ENCODE data around the gene KNTC1.
"Not testable (repeated sequence)": the region's sequence is repeated elsewhere in the genome, so short reads cannot be mapped to it uniquely, and the experiment has no call there.

Gene KNTC1, protein sequence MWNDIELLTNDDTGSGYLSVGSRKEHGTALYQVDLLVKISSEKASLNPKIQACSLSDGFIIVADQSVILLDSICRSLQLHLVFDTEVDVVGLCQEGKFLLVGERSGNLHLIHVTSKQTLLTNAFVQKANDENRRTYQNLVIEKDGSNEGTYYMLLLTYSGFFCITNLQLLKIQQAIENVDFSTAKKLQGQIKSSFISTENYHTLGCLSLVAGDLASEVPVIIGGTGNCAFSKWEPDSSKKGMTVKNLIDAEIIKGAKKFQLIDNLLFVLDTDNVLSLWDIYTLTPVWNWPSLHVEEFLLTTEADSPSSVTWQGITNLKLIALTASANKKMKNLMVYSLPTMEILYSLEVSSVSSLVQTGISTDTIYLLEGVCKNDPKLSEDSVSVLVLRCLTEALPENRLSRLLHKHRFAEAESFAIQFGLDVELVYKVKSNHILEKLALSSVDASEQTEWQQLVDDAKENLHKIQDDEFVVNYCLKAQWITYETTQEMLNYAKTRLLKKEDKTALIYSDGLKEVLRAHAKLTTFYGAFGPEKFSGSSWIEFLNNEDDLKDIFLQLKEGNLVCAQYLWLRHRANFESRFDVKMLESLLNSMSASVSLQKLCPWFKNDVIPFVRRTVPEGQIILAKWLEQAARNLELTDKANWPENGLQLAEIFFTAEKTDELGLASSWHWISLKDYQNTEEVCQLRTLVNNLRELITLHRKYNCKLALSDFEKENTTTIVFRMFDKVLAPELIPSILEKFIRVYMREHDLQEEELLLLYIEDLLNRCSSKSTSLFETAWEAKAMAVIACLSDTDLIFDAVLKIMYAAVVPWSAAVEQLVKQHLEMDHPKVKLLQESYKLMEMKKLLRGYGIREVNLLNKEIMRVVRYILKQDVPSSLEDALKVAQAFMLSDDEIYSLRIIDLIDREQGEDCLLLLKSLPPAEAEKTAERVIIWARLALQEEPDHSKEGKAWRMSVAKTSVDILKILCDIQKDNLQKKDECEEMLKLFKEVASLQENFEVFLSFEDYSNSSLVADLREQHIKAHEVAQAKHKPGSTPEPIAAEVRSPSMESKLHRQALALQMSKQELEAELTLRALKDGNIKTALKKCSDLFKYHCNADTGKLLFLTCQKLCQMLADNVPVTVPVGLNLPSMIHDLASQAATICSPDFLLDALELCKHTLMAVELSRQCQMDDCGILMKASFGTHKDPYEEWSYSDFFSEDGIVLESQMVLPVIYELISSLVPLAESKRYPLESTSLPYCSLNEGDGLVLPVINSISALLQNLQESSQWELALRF (N-terminal part only)

DNA sequence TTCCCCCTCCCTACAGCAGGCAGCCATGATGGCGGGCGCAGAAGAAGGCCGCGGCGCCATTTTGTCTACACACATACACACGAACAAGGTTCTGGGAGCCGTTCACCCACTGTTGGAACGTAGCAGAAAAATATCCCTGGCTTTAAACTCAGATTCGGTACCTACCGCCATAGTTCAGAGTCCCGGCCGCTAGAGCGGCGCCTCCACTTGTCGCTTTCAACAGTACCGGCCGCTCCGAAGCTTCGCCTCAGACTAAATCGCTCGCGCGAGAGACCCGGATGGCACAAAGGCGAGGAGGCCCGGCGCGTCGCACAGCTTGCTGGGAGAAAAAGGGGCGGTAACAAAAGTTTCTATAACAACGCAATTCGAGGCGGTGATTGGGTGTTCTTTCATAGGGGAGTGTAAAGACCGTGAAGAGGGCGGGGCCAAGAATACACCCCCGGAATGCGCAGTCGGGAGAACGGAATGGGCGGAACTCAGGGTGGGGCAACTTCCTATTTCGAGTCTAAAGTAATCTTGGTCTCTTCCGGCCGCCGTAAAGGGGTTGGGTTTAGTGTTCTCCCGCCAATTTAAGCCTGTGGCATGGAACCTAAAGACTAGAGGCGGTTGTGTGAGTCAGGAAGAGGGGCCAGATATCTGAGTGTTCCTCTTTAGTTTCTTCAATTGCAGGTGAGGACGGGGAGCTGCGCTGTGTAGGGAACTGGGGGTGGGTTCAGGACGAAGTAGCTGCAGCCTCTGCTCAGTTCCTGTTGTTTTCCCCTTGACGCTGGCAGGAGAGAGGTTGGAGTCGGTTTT lies at the start of gene KNTC1, which contains the start of gene RSRC2:
KNTC1 (plus strand) TSS at position 567 of the 795 bp plus-strand sequence. CDS start 2,815 bp downstream, outside the sequence.
RSRC2 (minus strand) TSS at position 254 of the 795 bp plus-strand sequence; CDS start at position 171, 83 bp downstream.
- peak; percentile 98 for DNase-seq

DNA sequence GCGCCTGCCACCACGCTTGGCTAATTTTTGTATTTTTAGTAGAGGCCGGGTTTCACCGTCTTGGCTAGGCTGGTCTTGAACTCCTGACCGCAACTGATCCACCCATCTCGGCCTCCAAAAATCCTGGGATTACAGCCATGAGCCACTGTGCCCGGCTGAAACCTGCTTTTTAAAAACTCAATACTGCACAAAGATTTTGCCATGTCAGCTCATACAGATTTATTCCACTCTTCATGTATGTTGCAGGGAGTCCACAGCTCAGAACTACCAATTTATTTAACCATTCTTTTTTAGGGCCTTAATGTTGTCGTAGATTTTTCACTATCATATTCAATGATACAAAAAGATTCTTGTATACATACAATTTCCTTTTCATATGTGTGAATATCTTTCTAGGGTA lies 46.3 kb upstream of the KNTC1 start:
- no peak for DNase-seq

DNA sequence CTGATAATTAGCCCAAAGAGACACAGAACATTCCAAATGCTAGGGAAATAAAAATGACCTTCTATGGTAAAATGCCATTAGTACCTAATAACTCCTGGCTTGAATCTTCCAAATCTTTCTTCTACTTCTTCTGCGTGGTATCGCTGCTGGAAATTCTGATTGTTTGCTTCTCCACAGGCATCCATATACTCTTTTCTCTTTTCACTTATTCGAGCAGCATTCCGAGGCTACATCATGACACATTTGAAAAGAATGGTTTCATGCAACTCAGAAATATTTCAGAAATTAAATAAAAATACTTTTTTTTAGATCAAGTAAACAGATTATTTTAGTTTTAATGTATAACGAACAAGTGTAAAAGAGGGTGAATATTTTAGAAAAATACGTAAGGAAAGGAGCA lies 45.2 kb upstream of the KNTC1 start:
- no peak for DNase-seq

DNA sequence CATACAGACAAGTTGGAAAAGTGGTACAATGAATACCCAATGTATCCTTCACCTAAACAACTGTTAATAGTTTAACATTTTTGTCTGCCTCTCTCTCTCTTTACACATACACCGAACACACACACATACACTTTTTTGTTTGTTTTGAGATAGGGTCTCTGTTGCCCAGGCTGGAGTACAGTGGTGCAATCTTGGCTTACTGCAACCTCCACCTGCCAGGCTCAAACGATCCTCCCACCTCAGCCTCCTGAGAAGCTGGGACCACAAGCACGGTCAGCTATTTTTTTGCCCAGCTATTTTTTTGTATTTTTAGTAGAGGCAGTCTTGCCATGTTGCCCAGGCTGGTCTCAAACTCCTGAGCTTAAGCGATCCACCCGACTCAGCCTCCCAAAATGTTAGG lies 43.1 kb upstream of the KNTC1 start:
- DNase-seq: no peak

DNA sequence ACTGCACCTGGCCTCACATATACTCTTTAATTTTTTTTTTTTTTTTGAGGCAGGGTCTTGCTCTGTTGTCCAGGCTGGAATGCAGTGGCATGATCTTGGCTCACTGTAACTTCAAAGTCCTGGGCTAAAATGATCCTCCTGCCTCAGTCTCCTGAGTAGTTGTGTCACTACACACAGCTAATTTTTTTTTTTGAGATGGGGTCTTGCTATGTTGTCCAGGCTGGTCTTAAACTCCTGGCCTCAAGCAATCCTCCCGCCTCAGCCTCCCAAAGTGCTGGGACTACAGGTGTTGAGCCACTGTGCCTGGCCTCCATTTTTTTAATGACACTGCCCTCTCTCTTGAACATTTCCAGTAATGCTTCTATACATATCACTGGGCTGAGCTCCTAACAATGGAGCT lies 42.7 kb upstream of the KNTC1 start:
- DNase-seq: not testable (repeated sequence)

DNA sequence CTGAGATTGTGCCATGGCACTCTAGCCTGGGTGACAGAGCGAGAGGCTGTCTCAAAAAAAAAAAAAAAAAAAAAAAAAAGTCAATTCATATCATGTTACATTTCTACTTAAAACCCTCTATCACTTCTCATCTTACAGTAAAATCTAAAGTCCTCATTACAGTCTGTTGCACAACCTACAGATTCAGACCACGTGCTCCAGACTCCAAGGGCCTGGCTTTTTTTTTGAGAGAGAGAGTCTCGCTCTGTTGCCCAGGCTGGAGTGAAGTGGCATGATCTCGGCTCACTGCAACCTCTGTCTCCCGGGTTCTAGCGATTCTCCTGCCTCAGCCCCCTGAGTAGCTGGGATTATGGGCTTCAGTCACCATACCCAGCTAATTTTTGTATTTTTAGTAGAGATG lies 40.7 kb upstream of the KNTC1 start:
- not testable (repeated sequence) for DNase-seq

- DNase-seq: no peak
Observed at GRCh38 chr12:122486805-122487426, 40.1 kb upstream of the KNTC1 start.

DNA sequence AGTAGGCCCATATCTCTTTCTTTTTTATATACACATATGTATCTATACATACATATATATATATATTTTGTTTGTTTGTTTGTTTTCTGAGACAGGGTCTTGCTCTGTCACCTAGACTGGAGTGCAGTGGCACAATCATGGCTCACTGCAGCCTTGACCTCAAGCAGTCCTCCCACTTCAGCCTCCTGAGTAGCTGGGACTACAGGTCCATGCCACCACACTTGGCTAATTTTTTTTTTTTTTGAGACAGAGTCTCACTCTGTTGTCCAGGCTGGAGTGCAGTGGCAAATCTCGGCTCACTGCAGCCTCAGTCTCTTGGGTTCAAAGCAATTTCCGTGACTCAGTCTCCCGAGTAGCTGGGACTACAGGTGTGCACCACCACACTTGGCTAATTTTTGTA lies 39.2 kb upstream of the KNTC1 start:
- DNase-seq: not testable (repeated sequence)

- no peak for DNase-seq
Observed at GRCh38 chr12:122489038-122489437, 38.0 kb upstream of the KNTC1 start.

GRCh38 chr12:122491991-122492390 lies 35.1 kb upstream of the KNTC1 start:
- no peak for DNase-seq

GRCh38 chr12:122493222-122493621 lies 33.8 kb upstream of the KNTC1 start:
- DNase-seq: not testable (repeated sequence)

DNA sequence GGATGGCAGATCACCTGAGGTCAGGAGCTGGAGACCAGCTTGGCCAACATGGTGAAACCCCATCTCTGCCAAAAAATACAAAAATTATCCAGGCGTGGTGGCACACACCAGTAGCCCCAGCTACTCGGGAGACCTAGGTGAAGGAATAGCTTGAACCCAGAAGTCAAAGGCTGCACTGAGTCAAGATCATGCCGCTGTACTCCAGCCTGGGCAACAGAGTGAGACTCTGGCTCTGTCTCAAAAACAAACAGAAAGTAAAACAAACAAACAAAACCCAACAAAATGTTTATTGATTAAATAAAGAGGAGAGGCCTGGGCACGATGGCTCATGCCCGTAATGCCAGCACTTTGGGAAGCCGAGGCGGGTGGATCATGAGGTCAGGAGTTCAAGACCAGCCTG lies 31.8 kb upstream of the KNTC1 start:
- DNase-seq: no peak

DNA sequence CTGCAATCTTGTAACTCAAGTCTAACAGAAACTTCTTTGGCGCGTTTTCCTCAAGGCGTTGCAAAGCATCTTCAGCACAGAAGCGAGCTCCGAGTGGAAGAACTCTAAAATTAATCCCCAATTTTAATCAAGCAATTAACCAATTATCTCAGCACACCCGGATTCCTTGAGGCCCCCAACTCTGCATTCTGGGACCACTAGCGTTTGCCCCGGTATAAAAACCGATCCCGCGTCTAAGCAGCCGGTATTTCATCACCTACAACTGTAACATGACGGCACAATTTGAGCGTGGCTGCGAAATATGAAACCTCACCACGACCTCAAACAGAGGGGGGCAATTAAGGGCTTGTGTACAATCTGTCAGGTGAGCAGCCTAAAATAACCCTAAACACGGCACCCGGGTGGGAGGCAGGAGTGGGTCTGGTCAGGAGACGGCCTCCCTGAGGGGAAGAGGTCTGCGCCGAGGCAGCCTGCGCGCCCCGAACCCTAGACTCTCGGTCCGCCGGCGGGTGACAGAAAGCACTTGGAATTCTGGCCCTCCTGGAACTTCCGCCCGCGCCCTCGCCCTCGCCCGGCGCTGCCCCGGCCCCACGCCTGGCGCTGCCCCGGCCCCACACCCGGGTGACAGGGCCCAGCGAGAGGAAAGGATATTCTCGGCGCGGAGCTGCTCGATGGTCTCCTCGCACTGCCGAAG lies 26.9 kb upstream of the KNTC1 start:
- DNase-seq: peak; percentile 56

GRCh38 chr12:122500685-122501488 lies 26.2 kb upstream of the KNTC1 start, which contains the start of gene ZCCHC8:
TSS of gene ZCCHC8 (minus strand) at chr12:122500932. CDS start at chr12:122500840, 92 bp downstream.
- peak; percentile 98 for DNase-seq

DNA sequence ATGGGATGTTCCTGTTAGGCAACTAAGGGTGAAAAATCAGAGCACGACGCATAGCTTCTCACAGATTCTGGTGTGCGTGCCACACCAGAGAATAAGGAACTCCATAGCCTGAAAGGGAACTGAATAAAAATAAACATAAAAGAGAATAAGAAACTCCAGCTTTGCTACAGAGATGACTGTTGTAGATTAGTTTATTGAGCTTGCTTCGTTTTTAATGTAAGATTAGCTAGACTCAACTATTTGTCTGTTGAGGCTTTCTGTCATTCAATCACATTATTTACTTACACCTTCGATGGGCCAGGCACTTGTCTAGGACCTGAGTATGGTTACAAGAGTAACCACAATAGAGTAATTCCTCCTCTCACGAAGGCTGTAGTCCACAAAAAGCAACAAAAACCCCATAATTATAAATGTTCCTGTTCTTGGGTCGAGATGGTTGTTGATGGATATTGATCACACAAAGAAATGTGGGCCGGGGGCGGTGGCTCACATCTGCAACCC lies 25.5 kb upstream of the KNTC1 start:
- no peak for DNase-seq

DNA sequence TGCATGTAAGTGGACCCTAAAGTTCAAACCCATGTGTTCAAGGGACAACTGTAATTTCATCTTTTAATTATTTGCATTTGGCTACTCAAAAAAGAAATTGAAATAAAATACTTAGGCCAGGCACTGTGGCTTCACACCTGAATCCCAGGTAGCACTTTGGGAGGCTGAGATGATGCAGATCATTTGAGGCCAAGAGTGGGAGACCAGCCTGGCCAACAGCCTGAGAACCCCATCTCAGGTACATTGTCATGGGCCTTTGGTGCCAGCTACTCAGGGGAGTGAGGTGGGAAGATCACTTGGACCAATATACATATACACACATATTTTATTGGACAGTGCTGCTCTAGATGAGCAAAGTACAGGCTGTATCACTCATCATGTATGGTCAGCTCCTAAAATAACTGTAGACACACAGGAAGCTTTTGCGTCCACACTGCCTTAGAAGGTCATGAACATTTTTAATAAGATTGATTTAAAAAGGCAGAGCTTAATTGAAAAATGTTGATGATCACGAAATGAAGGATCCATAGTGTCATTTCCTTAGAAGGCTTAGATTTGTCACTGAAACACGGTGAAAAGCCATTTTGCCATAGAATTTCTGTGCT lies 23.8 kb upstream of the KNTC1 start:
- DNase-seq: no peak

- no peak for DNase-seq
Observed at GRCh38 chr12:122503783-122504590, 23.1 kb upstream of the KNTC1 start.

DNA sequence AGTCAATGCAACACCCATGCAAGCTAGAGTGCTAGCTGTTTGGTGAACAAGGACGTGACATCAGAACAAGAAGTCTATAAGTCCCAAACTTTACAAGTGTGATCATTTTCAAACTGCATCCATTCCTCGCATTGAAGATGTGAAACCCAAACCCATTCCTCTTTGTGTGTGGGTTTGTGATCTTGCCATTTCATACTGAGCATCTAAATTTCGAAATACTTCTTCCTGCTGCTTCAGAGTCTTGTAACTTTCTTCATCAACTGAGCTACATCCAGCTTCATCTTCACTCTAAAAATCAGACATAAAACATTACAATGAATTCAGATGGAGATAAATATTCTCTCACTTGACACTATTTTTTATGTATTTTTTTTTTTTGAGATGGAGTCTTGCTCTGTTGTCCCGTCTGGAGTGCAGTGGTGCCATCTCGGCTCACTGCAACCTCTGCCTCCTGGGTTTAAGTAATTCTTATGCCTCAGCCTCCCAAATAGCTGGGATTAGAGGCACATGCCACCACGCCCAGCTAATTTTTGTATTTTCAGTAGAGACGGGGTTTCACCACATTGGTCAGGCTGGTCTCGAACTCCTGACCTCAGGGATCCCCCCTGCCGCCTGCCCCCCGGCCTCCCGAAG lies 21.5 kb upstream of the KNTC1 start:
- DNase-seq: no peak

All from activated naive CD4-positive, alpha-beta T cell treated with Interleukin-2 at 50 U/mL for 16 hours (primary cell).